Thoracic aorta (tissue), 2 donors: Measurements from ENCODE around the gene FRMD3. TPM values are rescaled to one million over a fixed set of nuclear protein-coding genes. Genes with fewer than 3 reads are reported as not detected.
A peak's percentile ranks its signal among the peaks of the same experiment; 100 is the strongest.

Experiments used
- ATAC-seq: fragments of 150-250 bp; one replicate; pipeline ENCODE4 v1.8.0; 2017; ENCODE audit warnings: low read depth; ENCODE audit not compliant: insufficient number of reproducible peaks, low FRiP score
- DNase-seq: peaks from one replicate; pipeline ENCODE4 v3.0.0-alpha.2; 2020; ENCODE audit warnings: low spot score
- H3K27ac ChIP-seq, 2 donors: fragments of 200-600 bp; sonication (generic); 1 replicate in 1 of 2; 2 replicates in 1 of 2; pipeline ENCODE4 v1.5.1; 2016; ENCODE audit warnings: mild to moderate bottlenecking in 2 of 2, moderate library complexity in 2 of 2
- H3K27me3 ChIP-seq: fragments of 200-600 bp; sonication (generic); replicated peaks from 2 replicates; pipeline ENCODE4 v1.6.0; 2016; ENCODE audit warnings: mild to moderate bottlenecking; ENCODE audit not compliant: insufficient read depth
- H3K36me3 ChIP-seq: fragments of 200-600 bp; sonication (generic); one replicate; pipeline ENCODE4 v1.5.1; 2016
- H3K4me1 ChIP-seq, 2 donors: fragments of 200-600 bp; sonication (generic); 1 replicate in 1 of 2; 2 replicates in 1 of 2; pipeline versions ENCODE4 v1.5.1 to v1.6.0; 2016; ENCODE audit warnings: low read depth in 2 of 2, mild to moderate bottlenecking in 1 of 2; ENCODE audit not compliant: control insufficient read depth in 1 of 2
- H3K4me3 ChIP-seq: fragments of 200-600 bp; sonication (generic); 2 replicates; pipeline ENCODE4 v1.5.1; 2016; ENCODE audit warnings: mild to moderate bottlenecking
- H3K9me3 ChIP-seq: fragments of 200-600 bp; sonication (generic); 2 replicates; pipeline ENCODE4 v1.5.1; 2016
- CTCF ChIP-seq: fragments of 200-600 bp; sonication (generic); IDR thresholded peaks from one replicate; pipeline ENCODE4 v1.5.1; 2019; ENCODE audit warnings: antibody characterized with exemption
- total RNA-seq, 2 donors: library from RNA; depleted of rRNA; stranded (reverse); fragments of >200 nt; gene quantifications; one replicate each; pipeline versions ENCODE4 v1.1.0 to v1.2.3, GENCODE V29; 2016

The FRMD3 gene
- total RNA-seq, 2 donors from 2014 or later, result 5.2 to 6.2 TPM

GRCh38 chr9:83432877-83433550 is 105.2 kb downstream of the FRMD3 start:
- Histone ChIP-seq H3K4me1 (peaks cover 21 to 36% of the 10 kb centered on the region in 2 donors), H3K4me3 (no peak overlapping the region), H3K27ac (no peak overlapping the region), H3K36me3 (no peaks in the 10 kb centered on the region), H3K27me3 (no peaks in the 10 kb centered on the region), H3K9me3 (no peaks in the 10 kb centered on the region)
- ATAC-seq, result no peak
- DNase-seq, result no peak
- no peak for TF ChIP-seq CTCF

- Histone ChIP-seq H3K4me3 (peak overlapping the region; percentile 50), H3K27me3 (no peaks in the 10 kb centered on the region), H3K9me3 (no peaks in the 10 kb centered on the region), H3K36me3 (no peaks in the 10 kb centered on the region), H3K27ac (peak overlapping the region; percentile 53 to 55), H3K4me1 (peaks cover 23 to 37% of the 10 kb centered on the region in 2 donors)
- TF ChIP-seq CTCF, result no peak
- ATAC-seq (peak; percentile 68), DNase-seq (peak; percentile 56)
These were observed 106.0 kb downstream of the FRMD3 start for GRCh38 chr9:83432104-83432627.

DNA sequence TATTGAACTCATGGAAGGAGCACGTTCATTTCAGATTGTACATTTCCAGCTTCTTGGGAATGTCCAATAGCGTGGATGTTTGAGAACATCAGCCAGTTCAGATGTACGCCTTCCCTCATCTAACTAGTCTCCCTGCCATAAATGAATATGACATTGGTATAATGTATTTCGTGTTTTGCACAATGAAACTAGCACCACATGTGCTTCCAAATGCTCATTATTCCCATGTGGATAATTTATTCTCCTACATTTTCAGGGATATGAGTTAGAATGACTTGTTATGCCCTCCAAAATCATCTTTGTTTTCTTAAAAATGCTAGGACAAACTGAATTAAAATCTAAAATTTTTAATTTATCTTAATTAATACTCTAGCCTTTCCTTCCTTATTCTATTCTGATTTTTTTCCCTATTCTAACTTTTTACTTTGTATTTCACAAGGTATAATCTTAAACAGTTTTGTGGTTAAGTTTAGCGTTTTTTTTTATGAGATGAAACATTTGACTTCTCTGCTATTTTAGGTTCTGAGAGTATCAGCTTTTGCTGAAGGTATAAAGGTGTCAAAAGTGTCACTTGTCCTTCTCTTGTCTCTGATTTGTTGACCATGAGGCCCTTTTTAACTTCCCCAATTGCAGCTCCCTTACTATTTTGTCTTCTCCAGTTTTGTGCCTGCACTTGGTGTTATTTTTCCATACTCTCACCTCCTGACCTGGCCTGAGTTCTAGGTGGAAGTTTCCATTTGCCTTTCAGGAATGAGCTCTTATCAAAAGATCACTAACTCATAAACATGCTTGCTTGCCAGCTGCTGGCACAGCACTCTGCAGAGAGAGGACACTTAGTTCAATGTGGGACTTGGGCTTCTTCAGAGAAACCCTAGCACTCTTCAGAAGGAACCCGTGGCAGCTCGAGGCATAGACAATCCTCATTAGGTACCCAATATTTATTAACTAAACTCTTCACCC is 106.8 kb downstream of the FRMD3 start:
- peaks cover 29 to 45% of the 10 kb centered on the region in 2 donors for H3K4me1 ChIP-seq
- no peak for TF ChIP-seq CTCF
- no peaks in the 10 kb centered on the region for H3K27me3 ChIP-seq
- DNase-seq (peak; percentile 21), ATAC-seq (no peak)
- no peaks in the 10 kb centered on the region for H3K36me3 ChIP-seq
- H3K9me3 ChIP-seq, result no peaks in the 10 kb centered on the region
- H3K27ac ChIP-seq, result peak overlapping the region; percentile 53 to 55
- H3K4me3 ChIP-seq, result peak overlapping the region; percentile 50

DNA sequence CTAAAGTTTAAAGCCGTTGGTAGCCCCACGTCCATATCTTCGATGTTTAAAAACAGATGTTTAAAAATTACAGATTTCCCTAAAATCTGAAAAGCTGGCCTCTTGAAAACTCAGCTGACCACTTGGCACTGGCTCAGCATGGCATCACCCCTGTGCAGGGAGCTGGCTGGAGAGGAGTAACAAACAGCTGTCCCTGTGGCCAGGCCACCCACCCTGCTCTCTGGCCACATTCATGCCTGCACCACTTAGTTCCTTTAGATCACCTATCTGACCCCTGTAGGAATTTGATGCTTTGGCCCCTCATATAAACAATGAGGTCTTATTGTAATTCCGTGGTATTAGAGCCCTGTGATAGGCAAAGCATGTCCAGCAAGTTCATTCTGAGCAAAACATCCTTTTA is 107.5 kb downstream of the FRMD3 start:
- H3K4me1 ChIP-seq, result peaks cover 33 to 50% of the 10 kb centered on the region in 2 donors
- no peaks in the 10 kb centered on the region for H3K36me3 ChIP-seq
- no peaks in the 10 kb centered on the region for H3K27me3 ChIP-seq
- no peak for DNase-seq
- H3K4me3 ChIP-seq, result no peak overlapping the region
- no peak for TF ChIP-seq CTCF
- no peak overlapping the region for H3K27ac ChIP-seq
- ATAC-seq, result no peak
- no peaks in the 10 kb centered on the region for H3K9me3 ChIP-seq

GRCh38 chr9:83429229-83429628 is 109.0 kb downstream of the FRMD3 start:
- no peaks in the 10 kb centered on the region for H3K9me3 ChIP-seq
- H3K27ac ChIP-seq, result no peak overlapping the region
- no peak for DNase-seq
- peaks cover 33 to 50% of the 10 kb centered on the region in 2 donors for H3K4me1 ChIP-seq
- H3K4me3 ChIP-seq, result no peak overlapping the region
- no peaks in the 10 kb centered on the region for H3K36me3 ChIP-seq
- no peaks in the 10 kb centered on the region for H3K27me3 ChIP-seq
- ATAC-seq, result no peak
- no peak for TF ChIP-seq CTCF
